NOMO-1 treated with dmso at 0.1 percent for 144 hours (cell line): ENCODE data around the gene NKAIN2.
"Not testable (repeated sequence)": the region's sequence is repeated elsewhere in the genome, so short reads cannot be mapped to it uniquely, and the experiment has no call there.

Experiments
- DNase-seq: peaks from one replicate; lab custom pipeline; 2025; ENCODE audit not compliant: unreplicated experiment; lab: John Stamatoyannopoulos, UW

Gene NKAIN2

GRCh38 chr6:124167249-124167648 is 363.6 kb downstream of the NKAIN2 start:
- not testable (repeated sequence) for DNase-seq

- DNase-seq = no peak
Measured at GRCh38 chr6:124190256-124190655, 386.6 kb downstream of the NKAIN2 start.

GRCh38 chr6:124193132-124193531 is 389.5 kb downstream of the NKAIN2 start:
- no peak for DNase-seq

- no peak for DNase-seq
Measured at GRCh38 chr6:124197148-124197547, 393.5 kb downstream of the NKAIN2 start.

GRCh38 chr6:124199286-124199685 is 395.6 kb downstream of the NKAIN2 start:
- DNase-seq = no peak

- no peak for DNase-seq
Measured at GRCh38 chr6:124200661-124201060, 397.0 kb downstream of the NKAIN2 start.

GRCh38 chr6:124203101-124203811 is 399.6 kb downstream of the NKAIN2 start:
- no peak for DNase-seq

- DNase-seq = no peak
Measured at GRCh38 chr6:124203812-124204167, 400.1 kb downstream of the NKAIN2 start.

GRCh38 chr6:124205921-124206320 is 402.3 kb downstream of the NKAIN2 start:
- DNase-seq = no peak

GRCh38 chr6:124223611-124224345 is 420.1 kb downstream of the NKAIN2 start:
- no peak for DNase-seq

- DNase-seq = no peak
Measured at GRCh38 chr6:124226396-124226795, 422.7 kb downstream of the NKAIN2 start.

- DNase-seq = no peak
Measured at GRCh38 chr6:124233221-124233620, 429.6 kb downstream of the NKAIN2 start.

- no peak for DNase-seq
Measured at GRCh38 chr6:124234801-124235200, 431.1 kb downstream of the NKAIN2 start.

GRCh38 chr6:124237911-124238310 is 434.2 kb downstream of the NKAIN2 start:
- no peak for DNase-seq

GRCh38 chr6:124238408-124238807 is 434.7 kb downstream of the NKAIN2 start:
- not testable (repeated sequence) for DNase-seq

GRCh38 chr6:124254941-124255685 is 451.4 kb downstream of the NKAIN2 start:
- no peak for DNase-seq

GRCh38 chr6:124260337-124260736 is 456.7 kb downstream of the NKAIN2 start:
- DNase-seq = no peak

GRCh38 chr6:124269733-124270132 is 466.1 kb downstream of the NKAIN2 start:
- no peak for DNase-seq

- DNase-seq = no peak
Measured at GRCh38 chr6:124273701-124274100, 470.0 kb downstream of the NKAIN2 start.

GRCh38 chr6:124282541-124282940 is 478.9 kb downstream of the NKAIN2 start:
- DNase-seq = no peak

GRCh38 chr6:124283486-124283885 is 479.8 kb downstream of the NKAIN2 start:
- no peak for DNase-seq

- DNase-seq = no peak
Measured at GRCh38 chr6:124285146-124285545, 481.5 kb downstream of the NKAIN2 start.
